Activated CD8-positive, alpha-beta memory T cell treated with anti-CD3 and anti-CD28 coated beads for 48 hours (primary cell): ENCODE results near the gene SEC61G.

Source experiments
- DNase-seq, 3 experiments: peaks; one replicate each; pipeline ENCODE4 v3.0.0-alpha.2; 2020; ENCODE audit warnings: low read depth in 2 of 3, low spot score in 2 of 3

The SEC61G gene

GRCh38 chr7:54769203-54769602, 10.2 kb upstream of the SEC61G start:
- DNase-seq: no peak

- DNase-seq: no peak
Measured at GRCh38 chr7:54764861-54765260, 5.8 kb upstream of the SEC61G start.

GRCh38 chr7:54757711-54758110, 1.3 kb downstream of the SEC61G start:
- no peak for DNase-seq

GRCh38 chr7:54749200-54749599, 9.8 kb downstream of the SEC61G start:
- DNase-seq: no peak

GRCh38 chr7:54747234-54747633, 11.8 kb downstream of the SEC61G start:
- DNase-seq: no peak

- DNase-seq: no peak
Measured at GRCh38 chr7:54743580-54743979, 15.4 kb downstream of the SEC61G start.

GRCh38 chr7:54738737-54739136, 20.3 kb downstream of the SEC61G start:
- DNase-seq: no peak

- no peak for DNase-seq
Measured at GRCh38 chr7:54729107-54729506, 29.9 kb downstream of the SEC61G start.

- DNase-seq: no peak
Measured at GRCh38 chr7:54728411-54728810, 30.6 kb downstream of the SEC61G start.

GRCh38 chr7:54725255-54725654, 33.8 kb downstream of the SEC61G start:
- no peak for DNase-seq

GRCh38 chr7:54722502-54722901, 36.5 kb downstream of the SEC61G start:
- DNase-seq: no peak

- DNase-seq: no peak
Measured at GRCh38 chr7:54722026-54722425, 37.0 kb downstream of the SEC61G start.

GRCh38 chr7:54719974-54720373, 39.0 kb downstream of the SEC61G start:
- DNase-seq: no peak

GRCh38 chr7:54719425-54719824, 39.6 kb downstream of the SEC61G start:
- no peak for DNase-seq

GRCh38 chr7:54712820-54713219, 46.2 kb downstream of the SEC61G start:
- DNase-seq: no peak

GRCh38 chr7:54711900-54712595, 47.0 kb downstream of the SEC61G start:
- DNase-seq: no peak

- no peak for DNase-seq
Measured at GRCh38 chr7:54709283-54709682, 49.7 kb downstream of the SEC61G start.

- DNase-seq: no peak
Measured at GRCh38 chr7:54705436-54705835, 53.6 kb downstream of the SEC61G start.

- no peak for DNase-seq
Measured at GRCh38 chr7:54704851-54705250, 54.2 kb downstream of the SEC61G start.
